ENCODE results near the gene GREB1L.

The GREB1L gene

GRCh38 chr18:21450503-21450902 lies 208.5 kb downstream of the GREB1L start:
- no peak for DNase-seq (ENCODE audit: low spot score)

- DNase-seq (ENCODE audit: low spot score) = no peak
These were observed 208.9 kb downstream of the GREB1L start for GRCh38 chr18:21450913-21451312.

GRCh38 chr18:21451851-21452250 lies 209.8 kb downstream of the GREB1L start:
- no peak for DNase-seq (ENCODE audit: low spot score)

- no peak for DNase-seq (ENCODE audit: low spot score)
These were observed 210.3 kb downstream of the GREB1L start for GRCh38 chr18:21452276-21452780.

GRCh38 chr18:21452796-21453510 lies 210.9 kb downstream of the GREB1L start:
- no peak for DNase-seq (ENCODE audit: low spot score)

GRCh38 chr18:21453511-21453901 lies 211.5 kb downstream of the GREB1L start:
- DNase-seq (ENCODE audit: low spot score) = no peak

GRCh38 chr18:21454725-21455124 lies 212.7 kb downstream of the GREB1L start:
- no peak for DNase-seq (ENCODE audit: low spot score)

- peak; percentile 11 for DNase-seq (ENCODE audit: low spot score)
These were observed 214.6 kb downstream of the GREB1L start for GRCh38 chr18:21456428-21457178.

- DNase-seq (ENCODE audit: low spot score) = no peak
These were observed 215.1 kb downstream of the GREB1L start for GRCh38 chr18:21457179-21457535.

GRCh38 chr18:21458310-21458709 lies 216.3 kb downstream of the GREB1L start:
- DNase-seq (ENCODE audit: low spot score) = no peak

GRCh38 chr18:21458788-21459187 lies 216.8 kb downstream of the GREB1L start:
- DNase-seq (ENCODE audit: low spot score) = no peak

- DNase-seq (ENCODE audit: low spot score) = no peak
These were observed 217.8 kb downstream of the GREB1L start for GRCh38 chr18:21459706-21460286.

- no peak for DNase-seq (ENCODE audit: low spot score)
These were observed 219.4 kb downstream of the GREB1L start for GRCh38 chr18:21461460-21461859.

GRCh38 chr18:21463718-21464117 lies 221.7 kb downstream of the GREB1L start:
- DNase-seq (ENCODE audit: low spot score) = no peak

GRCh38 chr18:21468514-21469164 lies 226.6 kb downstream of the GREB1L start:
- no peak for DNase-seq (ENCODE audit: low spot score)

- DNase-seq (ENCODE audit: low spot score) = no peak
These were observed 230.7 kb downstream of the GREB1L start for GRCh38 chr18:21472741-21473140.

GRCh38 chr18:21474621-21475020 lies 232.6 kb downstream of the GREB1L start:
- no peak for DNase-seq (ENCODE audit: low spot score)

GRCh38 chr18:21479721-21480120 lies 237.7 kb downstream of the GREB1L start:
- no peak for DNase-seq (ENCODE audit: low spot score)

- DNase-seq (ENCODE audit: low spot score) = no peak
These were observed 239.7 kb downstream of the GREB1L start for GRCh38 chr18:21481739-21482138.

GRCh38 chr18:21483051-21483450 lies 241.0 kb downstream of the GREB1L start:
- no peak for DNase-seq (ENCODE audit: low spot score)

GRCh38 chr18:21484851-21485636 lies 243.0 kb downstream of the GREB1L start:
- no peak for DNase-seq (ENCODE audit: low spot score)

All from activated CD4-positive, alpha-beta T cell treated with anti-CD3 and anti-CD28 coated beads, Interleukin-2, Interleukin-4, amounts not matched to agents 100 ng/mL and 50 ng/mL, durations not matched to agents 16 hours and 8 hours (primary cell).